AG09319 (cell line): ENCODE results near the gene FEZF1.
"Not testable (repeated sequence)": the region's sequence is repeated elsewhere in the genome, so short reads cannot be mapped to it uniquely, and the experiment has no call there.

Experiments used
- DNase-seq: peaks from one replicate; pipeline ENCODE4 v3.0.0-alpha.2; 2010; ENCODE audit warnings: low read depth; ENCODE audit errors: extremely low read depth
- TF ChIP-seq, protein P1 (sequence below): IDR thresholded peaks from 2 replicates; pipeline ENCODE4 v1.5.1; 2011; ENCODE audit warnings: low read depth, mild to moderate bottlenecking, inconsistent platforms, low read length, moderate library complexity

Gene FEZF1

DNA sequence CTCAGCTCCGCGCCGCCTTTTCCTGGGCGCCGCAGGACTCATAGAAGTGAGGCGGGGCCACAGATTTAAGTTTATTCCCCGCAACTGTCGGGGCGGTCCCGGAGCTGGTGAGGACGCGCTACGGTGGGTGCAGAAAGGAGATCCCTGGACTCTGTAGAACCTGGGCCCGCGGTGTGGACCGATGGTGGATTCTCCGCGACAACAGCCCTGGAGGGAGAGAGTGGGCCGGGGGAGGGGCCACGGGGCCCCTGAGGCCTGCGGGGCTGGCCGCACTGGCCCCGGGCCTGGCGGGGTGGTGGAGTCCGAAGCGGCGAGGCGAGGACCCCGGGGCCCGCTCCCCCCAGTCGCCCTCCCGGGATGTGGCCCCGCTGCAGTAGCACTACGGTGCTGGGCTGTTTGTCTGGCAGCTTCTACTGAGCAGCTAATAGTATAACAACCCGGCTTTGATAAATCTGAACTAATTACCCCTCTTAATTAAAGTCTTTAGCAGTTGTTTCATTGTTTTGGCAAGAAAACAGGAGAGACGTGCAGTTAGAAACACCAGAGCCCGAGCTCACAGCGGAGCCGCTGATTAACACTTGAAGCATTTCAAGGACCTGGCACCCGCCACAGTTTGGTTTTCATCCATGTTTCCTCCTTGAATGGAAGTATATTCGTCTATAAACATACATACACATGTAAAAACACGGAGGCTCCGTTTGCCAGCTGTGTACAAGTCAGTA, 4.2 kb downstream of the FEZF1 start:
- TF ChIP-seq, protein P1, sequence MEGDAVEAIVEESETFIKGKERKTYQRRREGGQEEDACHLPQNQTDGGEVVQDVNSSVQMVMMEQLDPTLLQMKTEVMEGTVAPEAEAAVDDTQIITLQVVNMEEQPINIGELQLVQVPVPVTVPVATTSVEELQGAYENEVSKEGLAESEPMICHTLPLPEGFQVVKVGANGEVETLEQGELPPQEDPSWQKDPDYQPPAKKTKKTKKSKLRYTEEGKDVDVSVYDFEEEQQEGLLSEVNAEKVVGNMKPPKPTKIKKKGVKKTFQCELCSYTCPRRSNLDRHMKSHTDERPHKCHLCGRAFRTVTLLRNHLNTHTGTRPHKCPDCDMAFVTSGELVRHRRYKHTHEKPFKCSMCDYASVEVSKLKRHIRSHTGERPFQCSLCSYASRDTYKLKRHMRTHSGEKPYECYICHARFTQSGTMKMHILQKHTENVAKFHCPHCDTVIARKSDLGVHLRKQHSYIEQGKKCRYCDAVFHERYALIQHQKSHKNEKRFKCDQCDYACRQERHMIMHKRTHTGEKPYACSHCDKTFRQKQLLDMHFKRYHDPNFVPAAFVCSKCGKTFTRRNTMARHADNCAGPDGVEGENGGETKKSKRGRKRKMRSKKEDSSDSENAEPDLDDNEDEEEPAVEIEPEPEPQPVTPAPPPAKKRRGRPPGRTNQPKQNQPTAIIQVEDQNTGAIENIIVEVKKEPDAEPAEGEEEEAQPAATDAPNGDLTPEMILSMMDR: no peak
- DNase-seq: no peak

GRCh38 chr7:122299624-122300210, 4.8 kb downstream of the FEZF1 start:
- DNase-seq: no peak
- TF ChIP-seq, protein P1: no peak

DNA sequence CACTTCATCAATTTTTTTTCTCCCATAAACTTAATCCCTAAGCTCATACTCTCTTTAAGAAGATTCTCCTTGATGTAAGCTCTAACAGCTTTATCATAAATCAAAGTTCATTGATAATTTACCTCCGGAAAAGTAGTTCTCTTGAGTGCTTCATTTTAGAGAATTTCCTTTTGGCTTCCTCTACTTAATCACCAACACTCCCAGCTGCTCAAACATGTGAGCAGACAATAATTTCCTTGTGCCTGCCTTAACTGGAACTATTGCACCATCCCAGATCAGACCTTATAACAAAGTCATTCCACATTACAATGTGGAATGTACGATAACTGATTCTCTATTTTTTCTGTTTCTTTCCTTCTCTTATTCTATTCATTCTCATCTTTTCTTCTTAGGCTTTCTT, 5.9 kb downstream of the FEZF1 start:
- DNase-seq: no peak
- TF ChIP-seq, protein P1: no peak

GRCh38 chr7:122298131-122298530, 6.4 kb downstream of the FEZF1 start:
- DNase-seq: no peak
- TF ChIP-seq, protein P1: no peak

DNA sequence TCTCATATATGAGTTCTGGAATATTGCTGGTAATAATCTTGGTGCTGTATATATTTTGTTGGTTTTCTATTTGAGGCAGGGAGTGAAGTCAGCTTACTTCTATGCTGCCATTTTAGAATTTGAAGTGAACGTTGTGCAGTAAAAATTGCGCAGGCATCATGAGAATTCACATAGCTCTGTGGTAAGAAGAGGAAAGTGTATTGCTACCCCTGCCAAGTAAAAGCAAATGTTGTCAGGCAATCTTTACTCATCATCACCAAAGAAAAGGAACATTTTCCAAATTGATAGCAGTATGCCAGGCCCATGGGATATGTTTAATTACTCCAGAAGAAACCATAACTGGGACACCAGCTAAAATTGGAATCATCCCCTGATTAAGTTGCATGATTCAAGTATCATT, 13.4 kb downstream of the FEZF1 start:
- no peak for DNase-seq
- TF ChIP-seq, protein P1: no peak

GRCh38 chr7:122290476-122290875, 14.1 kb downstream of the FEZF1 start:
- TF ChIP-seq, protein P1: no peak
- DNase-seq: no peak

DNA sequence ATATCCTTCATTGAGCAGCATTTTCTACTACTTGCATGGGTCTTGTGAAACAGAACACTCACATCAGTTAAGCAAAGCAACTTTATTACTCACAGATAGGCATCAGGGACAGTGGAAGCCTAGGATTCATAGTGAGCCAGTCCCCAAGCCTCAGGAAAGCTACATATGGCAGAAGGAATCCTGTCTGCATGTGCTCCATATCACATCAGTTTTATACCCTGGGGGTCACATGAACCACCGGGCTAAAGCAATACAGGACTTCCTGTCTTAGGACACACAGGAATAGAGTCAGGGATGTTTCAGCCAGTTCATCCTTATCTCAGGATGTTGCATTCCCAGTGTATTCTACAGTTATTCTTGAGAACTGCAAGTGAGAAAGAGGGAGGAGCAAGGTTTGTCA, 15.1 kb downstream of the FEZF1 start:
- TF ChIP-seq, protein P1: no peak
- DNase-seq: no peak

- not testable (repeated sequence) for DNase-seq
Observed at GRCh38 chr7:122284608-122285007, 19.9 kb downstream of the FEZF1 start.
